HG02571 (cell line): ENCODE data around the gene PLXND1.
"Not testable (repeated sequence)": the region's sequence is repeated elsewhere in the genome, so short reads cannot be mapped to it uniquely, and the experiment has no call there.

Source experiments
- ATAC-seq: cut with Tn5 transposase; IDR thresholded peaks from one replicate; pipeline ENCODE4 v1.9.1; 2021; ENCODE audit warnings: mild to moderate bottlenecking, moderate library complexity; ENCODE audit not compliant: unreplicated experiment

Gene PLXND1

DNA sequence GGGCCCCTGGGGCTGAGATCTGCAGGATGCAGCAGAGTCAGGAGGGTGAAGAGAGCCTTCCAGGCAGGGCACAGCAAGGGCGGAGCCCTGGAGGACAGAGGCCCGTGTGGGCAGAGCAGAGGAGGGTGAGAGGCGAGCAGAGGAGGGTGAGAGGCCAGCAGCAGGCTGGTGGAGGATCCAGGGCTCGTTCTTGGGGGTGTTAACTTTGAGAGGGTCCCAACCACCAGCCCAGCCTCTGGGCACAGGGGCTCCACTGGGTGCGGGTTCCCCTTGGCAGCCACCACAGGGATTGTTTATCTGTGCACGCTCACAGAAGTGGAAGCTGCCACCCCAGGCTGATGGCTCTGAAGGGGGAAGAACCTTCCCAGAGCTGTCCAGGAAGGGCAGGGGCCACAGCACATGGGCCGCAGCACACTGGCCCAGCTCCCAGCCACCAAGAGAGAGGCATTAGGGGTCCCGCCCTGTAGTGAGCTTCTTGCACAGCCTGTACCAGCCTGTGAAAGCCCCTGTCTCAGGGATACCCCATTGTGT, 9.3 kb upstream of the PLXND1 start:
- no peak for ATAC-seq

DNA sequence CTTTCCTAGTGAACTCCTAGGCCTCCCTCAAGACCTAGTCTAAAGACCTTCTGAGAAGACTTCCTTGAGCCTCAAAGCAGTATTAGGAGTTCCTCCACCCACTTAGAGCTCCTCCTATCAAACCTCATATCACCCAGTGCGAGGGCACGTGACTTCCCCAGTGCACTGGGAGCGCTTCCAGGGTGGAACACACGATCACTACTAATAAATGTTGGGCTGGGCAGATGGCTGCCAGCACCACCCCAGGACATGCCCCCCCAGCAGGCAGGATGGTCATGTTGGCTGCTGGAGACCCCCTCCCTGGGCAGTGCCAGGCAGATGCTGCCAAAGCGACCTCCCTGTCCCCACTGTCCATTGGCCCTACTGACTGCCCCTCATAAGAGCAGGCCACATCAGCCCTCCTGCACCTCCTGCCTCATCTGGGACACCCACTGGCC, 8.5 kb upstream of the PLXND1 start:
- no peak for ATAC-seq

DNA sequence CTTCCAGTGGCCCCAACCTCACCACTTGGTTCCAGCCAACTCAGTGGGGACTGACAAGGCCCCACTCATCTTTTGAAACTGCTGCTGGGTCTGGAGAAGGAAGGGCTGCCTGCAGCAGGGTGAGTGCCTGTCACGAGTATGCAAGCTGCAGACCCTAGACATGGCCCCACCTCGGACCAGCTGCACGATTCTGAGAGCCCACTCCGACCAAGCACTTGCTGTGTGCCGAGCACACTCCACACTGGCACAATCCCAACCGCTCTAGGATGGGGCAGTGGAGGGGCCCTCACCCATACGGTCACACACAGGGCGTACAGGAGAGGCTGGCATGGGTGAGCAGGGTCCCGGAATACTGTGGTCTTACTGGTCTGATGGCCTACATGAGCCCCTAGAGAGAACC, 8.0 kb upstream of the PLXND1 start:
- ATAC-seq, result no peak

DNA sequence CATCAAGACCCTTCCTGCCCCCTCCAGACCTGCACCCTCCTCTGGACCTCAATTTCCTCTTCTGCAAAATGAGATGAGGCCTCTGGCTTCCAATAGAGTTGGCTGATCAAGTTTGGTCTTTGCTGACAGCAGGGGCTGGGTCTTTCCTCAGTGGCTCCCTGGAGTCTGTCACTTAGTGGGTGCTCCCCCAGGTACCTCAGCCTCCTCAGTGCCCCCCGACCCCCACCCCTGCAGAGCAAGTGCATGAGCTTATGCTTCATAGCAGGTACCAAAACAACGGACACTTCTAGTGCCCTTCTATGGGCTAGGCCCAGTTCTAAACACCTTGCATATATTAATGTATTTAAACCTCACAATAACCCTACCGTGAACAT, 6.9 kb upstream of the PLXND1 start:
- ATAC-seq, result no peak

DNA sequence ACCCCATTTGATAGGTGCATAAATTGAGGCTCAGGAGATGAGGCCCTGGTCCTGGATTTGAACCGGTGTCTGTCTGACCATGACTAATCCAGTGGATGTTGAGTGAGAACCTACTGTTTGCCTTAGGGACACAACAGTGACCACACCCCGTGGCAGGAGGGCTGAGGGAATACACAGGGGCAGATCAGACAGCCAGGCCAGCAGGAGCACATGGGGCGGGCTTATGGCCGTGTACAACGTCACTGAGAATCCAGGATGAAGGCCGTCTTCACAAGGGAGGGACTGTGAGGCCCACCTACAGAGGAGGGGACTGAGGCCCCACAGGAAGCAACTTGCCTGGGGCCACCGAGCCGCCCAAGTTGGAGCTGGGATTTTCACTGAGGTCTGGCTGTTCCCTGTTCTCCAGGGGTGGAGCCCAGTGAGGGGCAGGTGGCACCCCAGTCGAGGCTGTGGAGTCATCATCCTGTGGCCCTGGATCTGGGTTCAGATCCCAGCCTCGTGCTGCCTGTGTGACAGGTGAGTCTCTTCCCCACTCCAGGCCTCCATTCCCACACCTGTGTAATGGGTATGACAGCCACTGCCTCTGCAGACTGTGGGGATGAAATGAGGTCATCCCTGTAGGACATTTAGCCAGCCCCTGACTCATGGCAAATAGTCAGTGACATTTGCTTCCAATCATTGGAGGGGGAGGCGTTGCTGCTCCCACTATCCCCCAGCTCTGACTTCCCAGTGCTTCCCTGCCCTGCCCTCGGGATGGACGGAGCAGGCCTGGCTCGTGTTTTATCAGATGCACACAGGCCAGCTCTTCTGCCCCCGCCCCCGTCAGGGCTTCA, 6.3 kb upstream of the PLXND1 start:
- no peak for ATAC-seq

DNA sequence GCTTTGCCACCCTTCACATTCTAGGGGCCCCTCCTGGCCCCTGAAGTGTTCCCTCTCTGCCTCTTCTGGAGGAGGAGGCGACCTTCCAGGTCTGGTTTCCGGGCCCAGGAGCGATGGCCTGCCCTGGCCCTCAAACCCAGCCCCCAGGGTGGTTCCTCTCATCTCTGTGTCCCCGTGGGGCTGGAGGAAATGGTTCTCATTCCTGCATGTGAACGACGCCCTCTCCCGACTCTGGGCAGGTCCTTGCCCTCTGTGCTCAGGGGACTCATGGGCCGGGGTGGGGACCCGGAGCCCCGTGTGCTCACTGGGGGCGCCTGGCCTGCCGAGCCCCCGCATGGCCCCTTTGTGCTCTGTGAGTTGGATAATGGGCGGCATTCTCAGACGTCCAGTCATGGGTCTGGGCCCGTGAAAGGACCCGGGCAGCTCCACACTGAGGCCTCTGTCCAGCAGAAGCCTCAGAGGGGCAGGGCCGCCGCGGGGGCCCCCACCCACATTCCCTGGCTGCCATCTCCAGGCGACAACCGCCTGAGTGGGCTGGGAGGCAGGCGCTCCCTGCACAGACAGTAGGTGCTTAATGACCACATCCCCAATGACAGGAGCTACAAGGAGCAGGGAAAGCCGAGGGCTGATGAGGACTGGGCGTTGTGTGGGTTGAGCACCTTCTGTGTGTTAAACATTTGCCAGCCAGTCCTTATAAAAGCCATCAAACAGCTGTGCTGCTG, 5.5 kb upstream of the PLXND1 start:
- ATAC-seq, result no peak

DNA sequence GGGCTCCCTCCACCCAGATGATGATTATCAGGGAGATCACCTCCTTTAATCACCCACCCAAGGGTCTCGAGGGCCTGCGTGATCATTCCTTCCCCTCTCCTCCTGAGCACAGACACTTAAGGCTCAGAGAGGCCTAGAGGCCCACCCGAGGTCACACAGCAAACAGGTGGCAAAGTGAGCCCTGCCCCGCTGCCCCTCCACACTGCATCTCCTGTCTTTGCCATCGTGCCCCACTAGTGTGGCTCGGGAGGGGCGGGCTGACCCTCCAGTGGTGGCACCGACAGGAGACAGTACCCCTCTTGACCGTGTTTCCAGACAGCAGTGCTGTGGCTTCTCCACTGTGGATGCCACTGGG, 4.9 kb upstream of the PLXND1 start:
- ATAC-seq, result no peak

DNA sequence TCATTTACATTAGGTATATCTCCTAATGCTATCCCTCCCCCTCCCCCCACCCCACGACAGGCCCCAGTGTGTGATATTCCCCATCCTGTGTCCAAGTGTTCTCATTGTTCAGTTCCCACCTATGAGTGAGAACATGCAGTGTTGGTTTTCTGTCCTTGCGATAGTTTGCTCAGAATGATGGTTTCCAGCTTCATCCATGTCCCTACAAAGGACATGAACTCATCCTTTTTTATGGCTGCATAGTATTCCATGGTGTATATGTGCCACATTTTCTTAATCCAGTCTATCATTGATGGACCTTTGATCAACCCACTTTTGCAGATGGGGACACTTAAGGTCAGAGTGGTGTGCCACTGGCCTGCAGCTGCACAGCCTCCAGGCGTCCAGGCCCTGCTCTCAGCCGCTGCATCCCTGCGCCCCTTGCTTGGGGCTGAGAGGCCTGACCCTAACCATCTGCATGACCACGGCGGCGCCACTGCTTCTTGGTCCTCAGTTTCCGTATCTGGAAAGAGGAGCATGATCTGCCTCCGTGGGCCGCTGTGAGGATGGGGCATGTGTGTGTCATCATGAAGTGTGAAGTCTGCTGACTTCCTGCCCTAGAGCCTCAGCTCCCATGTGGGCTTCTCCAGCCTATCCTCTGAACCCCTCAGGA, 4.4 kb upstream of the PLXND1 start:
- not testable (repeated sequence) for ATAC-seq

DNA sequence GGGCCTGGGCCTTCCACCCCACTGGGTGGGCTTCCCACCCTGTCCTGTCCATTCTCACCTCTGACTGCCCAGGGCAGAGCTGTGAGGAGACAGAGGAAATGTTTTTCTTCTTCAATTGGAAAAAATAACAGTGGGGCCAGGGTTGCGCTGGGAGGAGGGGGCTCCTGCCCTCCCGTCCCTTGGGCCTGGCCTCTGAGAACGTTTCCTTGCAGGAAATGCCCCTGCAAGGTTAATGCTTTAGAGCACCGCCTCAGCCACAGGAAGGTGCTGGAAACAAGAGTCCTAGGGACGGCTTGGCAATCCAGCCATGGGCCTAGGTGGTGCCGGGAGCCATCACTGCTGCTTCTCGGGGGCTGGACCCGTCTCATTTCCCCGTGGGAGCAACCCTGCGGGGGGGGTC, 3.8 kb upstream of the PLXND1 start:
- no peak for ATAC-seq

DNA sequence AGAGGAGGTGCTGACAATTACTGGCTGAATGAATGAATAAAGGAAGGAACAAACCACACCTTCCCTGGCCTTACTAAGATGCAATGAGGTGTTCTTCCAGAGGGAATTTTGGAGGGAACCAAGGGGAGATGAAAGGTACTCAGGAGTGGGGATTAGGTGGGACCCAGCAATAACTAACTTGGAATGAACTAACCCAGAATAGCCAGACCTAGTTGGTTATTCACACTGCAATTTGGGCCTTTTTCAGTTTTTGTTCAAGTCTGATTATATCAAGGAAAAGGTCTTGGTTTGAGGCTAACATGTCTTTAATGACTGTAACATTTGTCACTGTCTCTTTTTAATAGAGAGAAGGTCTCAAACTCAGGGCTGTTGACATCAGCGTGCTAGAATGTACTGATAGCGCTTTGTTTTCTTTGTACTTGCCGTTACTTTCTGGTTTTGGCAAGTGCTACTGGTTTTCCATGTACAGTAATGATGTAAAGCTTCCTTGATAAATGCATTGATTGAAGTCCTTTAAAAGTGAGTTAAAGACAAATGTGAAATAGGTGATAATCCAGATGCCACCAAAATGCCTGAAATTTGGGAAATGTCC, 3.2 kb upstream of the PLXND1 start:
- no peak for ATAC-seq

DNA sequence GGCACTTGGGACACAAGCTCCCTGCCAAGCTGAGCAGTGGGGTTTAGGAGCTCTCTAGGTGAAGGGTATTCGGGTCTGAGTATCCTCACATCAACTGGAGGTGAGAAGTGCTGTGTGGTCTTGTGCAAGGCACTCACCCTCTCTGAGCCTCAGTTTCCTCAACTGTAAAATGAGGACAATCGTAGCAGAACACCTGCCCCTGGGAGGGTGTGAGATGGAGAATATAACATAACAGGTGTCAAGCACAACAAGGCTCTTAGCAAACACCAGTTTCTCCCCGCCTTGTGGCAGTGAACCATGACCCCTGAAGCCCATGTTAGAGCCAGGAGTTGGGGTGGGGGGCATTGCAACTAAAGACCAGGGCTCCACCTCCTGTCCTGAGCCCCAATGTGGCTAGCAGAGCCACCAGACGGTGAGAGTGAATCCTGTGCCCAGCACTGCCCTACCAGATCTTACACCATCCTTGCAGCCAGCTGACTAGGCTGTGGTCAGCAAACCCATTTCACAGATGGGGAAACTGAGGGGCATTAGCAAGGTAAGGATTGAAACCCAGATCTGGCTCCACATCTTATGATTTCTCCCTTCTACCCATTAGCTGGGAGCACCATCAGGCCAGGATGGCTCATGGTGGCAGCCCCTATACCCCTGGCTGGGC, 2.6 kb upstream of the PLXND1 start:
- ATAC-seq, result no peak

DNA sequence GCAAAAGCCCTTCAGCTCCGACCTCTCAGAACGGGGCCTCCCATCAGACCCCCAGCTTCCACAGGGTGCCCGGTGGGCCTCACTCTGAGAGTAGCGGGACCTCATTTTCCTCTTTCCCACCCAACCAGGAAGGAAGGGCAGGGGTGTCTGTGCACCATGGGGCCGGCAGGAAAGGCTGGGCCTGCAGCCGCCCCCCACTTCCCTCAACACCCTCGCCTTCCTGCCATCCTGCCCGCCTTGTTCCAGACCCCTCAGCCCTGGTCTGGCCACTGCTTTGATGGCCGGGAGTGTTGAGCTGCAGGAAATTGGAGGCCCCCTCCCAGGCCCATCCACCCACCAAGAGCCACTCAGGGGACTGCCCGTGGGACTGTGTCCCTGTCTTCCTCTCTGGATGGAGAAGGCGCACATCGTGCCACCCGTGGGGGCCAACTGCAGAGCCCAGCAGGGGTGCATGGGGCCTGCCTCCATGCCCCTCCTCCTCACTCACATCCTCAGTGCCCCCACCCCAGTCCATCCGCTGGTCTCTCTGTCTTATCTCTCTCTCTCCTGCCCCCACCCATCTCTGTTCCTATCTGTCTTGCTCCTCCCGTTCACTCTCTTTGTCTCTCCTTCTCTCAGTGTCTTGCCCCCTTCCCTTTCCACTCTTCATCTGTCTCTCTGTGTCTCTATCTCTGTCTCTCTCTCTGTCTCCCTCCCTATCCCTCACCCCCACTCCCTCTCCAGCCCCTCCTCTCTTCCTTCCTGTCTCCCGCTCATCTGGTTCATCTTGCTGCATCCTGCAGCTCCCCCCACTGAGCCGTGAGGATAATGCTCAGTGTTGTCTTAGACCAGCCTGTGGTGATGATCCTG, 1.8 kb upstream of the PLXND1 start:
- no peak for ATAC-seq

DNA sequence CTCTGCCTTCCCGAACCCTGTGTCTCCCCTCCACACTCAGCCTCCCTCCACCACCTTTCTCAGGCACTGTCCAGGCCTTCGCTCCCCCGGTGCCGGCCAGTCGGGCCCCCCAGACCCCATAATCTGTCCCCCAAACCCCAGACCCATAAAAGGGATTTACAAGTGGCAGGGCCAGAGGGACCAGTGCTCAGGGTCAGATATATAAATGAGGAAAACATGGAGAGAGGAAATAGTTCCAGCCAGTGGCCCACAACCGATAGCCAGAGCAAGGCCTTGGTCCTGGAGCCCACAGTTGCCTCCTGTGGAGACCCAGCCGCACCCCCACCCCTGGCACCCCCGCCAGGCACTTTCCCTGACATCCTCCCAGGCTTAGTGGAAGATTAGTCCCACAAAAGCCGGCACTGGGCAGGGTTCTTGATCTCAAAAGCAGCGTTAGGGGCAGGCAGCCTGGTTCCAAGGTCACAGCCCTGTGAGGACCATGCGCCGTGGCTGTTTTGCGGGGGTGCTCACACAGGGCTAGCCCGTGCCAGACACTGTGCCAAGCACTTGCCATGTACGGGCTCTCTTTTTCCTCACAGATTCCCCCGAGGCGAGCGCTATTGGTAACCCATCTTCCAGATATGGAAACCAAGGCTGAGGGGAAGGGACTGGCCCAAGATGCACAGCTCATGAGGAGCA, 1.1 kb upstream of the PLXND1 start:
- no peak for ATAC-seq

DNA sequence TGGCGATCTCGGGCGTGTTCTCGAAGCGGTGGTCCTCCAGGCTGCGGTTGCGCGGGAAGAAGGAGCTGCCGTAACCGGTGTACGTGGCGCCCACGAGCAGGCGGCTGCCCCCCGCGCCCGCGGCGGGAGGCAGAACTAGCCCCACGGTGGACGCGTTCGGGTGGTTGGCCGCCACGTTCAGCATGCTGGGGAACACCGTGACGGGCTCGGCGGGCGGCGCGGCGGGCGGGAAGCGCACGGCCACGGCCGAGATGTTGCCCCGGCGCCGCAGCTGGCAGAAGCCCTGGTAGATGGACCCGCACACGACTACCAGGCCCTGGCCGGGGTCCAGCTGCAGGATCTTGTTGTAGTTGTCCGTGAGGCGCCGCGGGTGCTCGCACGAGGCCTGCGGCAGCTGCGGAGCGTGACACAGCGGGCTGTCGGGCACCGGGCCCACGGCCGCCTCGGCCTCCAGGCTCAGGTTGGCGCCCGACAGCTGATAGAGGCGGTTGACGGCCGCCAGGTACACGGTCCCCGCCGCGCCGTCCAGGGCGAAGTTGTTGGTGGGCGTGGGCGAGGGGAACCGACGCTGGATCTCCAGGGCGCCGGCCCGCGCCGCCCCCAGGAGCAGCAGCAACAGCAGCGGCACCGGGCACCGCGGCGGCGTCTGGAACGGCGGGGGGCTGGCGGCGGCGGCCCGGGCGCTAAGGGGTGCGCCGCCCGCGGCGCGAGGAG, 397 bp downstream of the PLXND1 start:
- ATAC-seq, result peak; percentile 23

DNA sequence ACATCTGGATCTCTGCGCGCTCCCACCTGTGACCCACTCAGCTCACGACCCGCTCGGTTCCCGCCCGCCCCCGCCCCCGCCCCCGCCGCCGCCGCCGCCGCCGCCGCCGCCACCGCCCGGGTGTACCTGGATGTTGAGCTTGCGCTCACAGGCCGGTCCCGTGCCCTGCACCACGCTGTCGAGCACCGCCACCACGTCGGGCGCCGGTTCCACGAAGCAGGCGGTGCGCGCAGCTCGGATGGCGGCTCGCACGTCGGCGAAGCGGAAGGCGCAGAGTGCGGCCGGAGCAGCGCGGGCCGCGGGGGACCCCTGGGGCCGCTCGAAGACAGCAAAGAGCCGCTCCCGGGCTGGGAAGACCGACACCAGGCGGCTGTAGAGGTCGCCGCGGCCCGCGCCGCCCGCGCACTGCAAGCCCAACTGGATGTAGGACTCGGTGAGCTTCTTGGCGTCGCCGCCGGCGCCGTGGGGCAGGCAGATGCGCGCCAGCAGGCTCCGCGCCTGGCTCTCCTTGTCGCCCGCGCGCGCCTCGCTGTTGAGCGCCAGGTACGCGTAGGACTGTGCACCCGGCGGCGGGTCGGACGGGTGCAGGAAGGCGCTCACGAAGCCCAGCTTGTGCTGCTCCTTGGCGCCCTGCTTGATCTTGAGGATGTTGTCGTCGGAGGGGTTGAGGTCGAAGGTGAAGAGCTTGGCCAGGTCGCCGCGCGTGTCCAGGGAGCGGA, 1.1 kb downstream of the PLXND1 start:
- no peak for ATAC-seq

DNA sequence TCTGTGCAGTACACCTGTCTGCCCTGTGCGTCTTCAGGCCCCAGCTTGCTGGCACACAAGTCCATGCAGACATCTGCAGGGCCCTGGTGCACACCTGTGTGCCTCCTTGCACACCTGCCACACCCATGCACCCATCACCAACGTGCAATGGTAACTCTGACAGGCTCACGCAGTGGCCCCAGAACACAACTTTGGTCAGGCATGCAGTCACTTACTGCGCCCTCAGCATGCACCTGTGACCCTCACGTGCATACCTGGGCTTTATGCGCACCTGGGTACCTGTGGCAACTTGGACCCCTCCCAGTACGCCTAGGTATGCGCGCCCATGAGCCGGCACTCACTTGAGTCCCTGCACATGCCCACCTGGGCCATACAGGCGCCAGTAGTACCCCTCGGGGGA, 1.7 kb downstream of the PLXND1 start:
- no peak for ATAC-seq

DNA sequence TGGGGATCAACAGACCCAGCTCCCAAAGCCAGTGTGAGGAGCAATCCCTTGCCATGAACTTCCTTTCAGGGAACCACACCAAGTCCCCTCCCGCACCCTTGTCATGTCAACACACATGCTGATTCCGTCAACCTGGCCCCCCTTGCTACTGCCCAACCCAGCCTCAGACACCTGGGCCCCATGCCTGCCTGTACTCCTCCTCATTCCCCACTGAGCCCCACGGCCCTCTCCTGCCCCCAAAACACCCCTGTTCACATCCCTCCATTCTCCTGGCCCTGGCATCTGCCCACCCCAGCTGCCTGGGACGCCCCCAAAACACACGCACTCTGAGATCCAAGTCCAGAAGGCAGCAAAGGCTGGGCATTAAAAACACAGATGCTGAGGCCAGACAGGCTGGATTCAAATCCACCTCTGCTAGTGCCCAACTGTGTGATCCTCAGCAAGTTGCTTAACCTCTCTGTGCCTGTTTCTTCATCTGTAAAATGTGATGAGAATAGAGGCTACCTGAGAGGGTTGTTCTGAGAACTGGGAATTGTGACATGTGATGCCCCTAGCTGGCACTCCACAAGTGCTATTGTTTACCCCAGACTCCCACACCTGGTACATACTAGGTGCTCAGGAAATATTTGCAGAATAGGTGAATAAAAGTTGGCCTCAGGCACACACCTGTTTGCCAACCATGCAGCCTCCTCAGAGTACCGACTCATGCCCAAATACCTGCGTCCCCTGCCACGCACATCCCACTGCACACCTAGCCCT, 2.3 kb downstream of the PLXND1 start:
- no peak for ATAC-seq
